Measurements from ENCODE around the gene HSPB9.

GRCh38 chr17:42155614-42156045 is 33.0 kb downstream of the HSPB9 start:
- TF ChIP-seq CEBPZ (IDR thresholded peaks at IDR 0.05; ENCODE audit: low read depth, low read length) (no peak), KAT2A (conservative IDR thresholded peaks at IDR 0.05; ENCODE audit: control insufficient read depth, low read depth, low read length) (no peak), ASH2L (IDR thresholded peaks at IDR 0.05; ENCODE audit: borderline replicate concordance, low read depth) (no peak), PRDM15 (CRISPR knock-in tag; IDR thresholded peaks at IDR 0.05) (no peak), E4F1 (IDR thresholded peaks at IDR 0.05; ENCODE audit: borderline replicate concordance, partially characterized antibody) (no peak), YY1 (IDR thresholded peaks at IDR 0.05; ENCODE audit: low read depth, low read length) (no peak), PBX3 (IDR thresholded peaks at IDR 0.05; ENCODE audit: insufficient replicate concordance, low read depth, low read length) (no peak), CTCF (IDR thresholded peaks at IDR 0.05 in 2 of 3, conservative IDR thresholded peaks at IDR 0.05 in 1 of 3; ENCODE audit: control insufficient read depth in 2 of 3, extremely low read depth in 1 of 3, insufficient read depth in 1 of 3, low read depth in 3 of 3, low read length in 3 of 3) (no peak)
